ENCODE results near the gene RBM22.

Gene RBM22

DNA sequence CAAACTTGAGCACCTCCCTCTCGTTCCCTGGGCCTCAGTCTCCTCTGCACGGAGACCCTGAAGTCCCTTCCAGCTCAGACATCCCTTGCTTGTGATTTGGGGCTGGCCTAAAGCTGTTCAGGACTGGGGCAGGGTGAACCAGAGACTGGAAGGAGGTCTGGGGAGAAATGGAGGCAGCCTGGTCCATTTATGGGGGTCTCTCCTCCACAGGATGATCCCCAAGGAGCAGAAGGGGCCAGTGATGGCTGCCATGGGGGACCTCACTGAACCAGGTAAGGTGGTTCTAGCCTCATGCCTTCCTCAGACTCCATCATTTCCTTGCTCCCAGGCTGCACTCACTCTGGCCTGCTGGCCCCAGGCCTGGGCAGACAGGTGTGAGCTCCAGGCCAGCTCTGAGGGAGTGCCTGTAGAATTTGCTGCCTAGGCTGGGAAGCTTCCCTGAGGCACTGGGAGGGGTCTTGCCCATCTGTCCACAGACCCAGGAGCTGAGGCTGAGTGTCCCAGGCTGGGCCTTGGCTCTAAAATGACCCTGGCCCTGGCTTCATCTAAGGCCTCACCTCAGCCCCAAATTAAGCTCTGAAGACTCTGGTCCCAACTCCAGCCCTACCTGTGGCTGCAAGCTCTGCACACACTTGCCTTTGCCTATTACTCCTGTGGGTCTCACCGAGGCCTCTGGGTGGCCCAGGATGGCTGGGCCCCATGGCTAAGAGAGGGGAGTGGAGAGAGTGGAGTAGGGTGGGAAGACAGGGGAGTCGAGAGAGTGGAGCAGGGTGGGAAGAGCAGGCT, 37.9 kb downstream of the RBM22 start:
- Histone ChIP-seq H3K27ac (ENCODE audit: low read depth, low read length, poor library complexity, severe bottlenecking) (no peak overlapping the region), H3K79me2 (ENCODE audit: insufficient read depth, low read length) (no peaks in the 10 kb centered on the region), H3K4me2 (ENCODE audit: low read length) (no peak overlapping the region), H3K27me3 (ENCODE audit: insufficient read depth, low read length) (peaks cover 6% of the 10 kb centered on the region; the same call in 1 of the 2 replicates), H3K9me2 (ENCODE audit: low read depth, low read length) (no peaks in the 10 kb centered on the region), H3F3A (ENCODE audit: insufficient read depth, low read length) (no peaks in the 10 kb centered on the region), H3K4me3 (ENCODE audit: low read depth, low read length, poor library complexity, severe bottlenecking) (no peak overlapping the region), H3K36me3 (ENCODE audit: insufficient read depth, low read length) (no peaks in the 10 kb centered on the region), H3K9ac (ENCODE audit: low read length) (no peak overlapping the region), H4K20me1 (ENCODE audit: insufficient read depth, low read length) (no peaks in the 10 kb centered on the region), H3K9me3 (ENCODE audit: low read length) (no peaks in the 10 kb centered on the region), H2AFZ (ENCODE audit: low read length) (no peak overlapping the region), H3K4me1 (ENCODE audit: insufficient read depth, low read length, severe bottlenecking) (no peaks in the 10 kb centered on the region)
- TF ChIP-seq EZH2 (IDR thresholded peaks at IDR 0.05; ENCODE audit: borderline replicate concordance, low read length), result no peak
- TF ChIP-seq, protein P1, sequence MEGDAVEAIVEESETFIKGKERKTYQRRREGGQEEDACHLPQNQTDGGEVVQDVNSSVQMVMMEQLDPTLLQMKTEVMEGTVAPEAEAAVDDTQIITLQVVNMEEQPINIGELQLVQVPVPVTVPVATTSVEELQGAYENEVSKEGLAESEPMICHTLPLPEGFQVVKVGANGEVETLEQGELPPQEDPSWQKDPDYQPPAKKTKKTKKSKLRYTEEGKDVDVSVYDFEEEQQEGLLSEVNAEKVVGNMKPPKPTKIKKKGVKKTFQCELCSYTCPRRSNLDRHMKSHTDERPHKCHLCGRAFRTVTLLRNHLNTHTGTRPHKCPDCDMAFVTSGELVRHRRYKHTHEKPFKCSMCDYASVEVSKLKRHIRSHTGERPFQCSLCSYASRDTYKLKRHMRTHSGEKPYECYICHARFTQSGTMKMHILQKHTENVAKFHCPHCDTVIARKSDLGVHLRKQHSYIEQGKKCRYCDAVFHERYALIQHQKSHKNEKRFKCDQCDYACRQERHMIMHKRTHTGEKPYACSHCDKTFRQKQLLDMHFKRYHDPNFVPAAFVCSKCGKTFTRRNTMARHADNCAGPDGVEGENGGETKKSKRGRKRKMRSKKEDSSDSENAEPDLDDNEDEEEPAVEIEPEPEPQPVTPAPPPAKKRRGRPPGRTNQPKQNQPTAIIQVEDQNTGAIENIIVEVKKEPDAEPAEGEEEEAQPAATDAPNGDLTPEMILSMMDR (IDR thresholded peaks at IDR 0.05; ENCODE audit: low read length), result no peak

GRCh38 chr5:150661821-150662596, 38.9 kb downstream of the RBM22 start:
- H3K4me1 ChIP-seq (ENCODE audit: insufficient read depth, low read length, severe bottlenecking), result peaks cover 4% of the 10 kb centered on the region
- H4K20me1 ChIP-seq (ENCODE audit: insufficient read depth, low read length), result no peaks in the 10 kb centered on the region
- H3K9ac ChIP-seq (ENCODE audit: low read length), result no peak overlapping the region
- no peaks in the 10 kb centered on the region for H3K36me3 ChIP-seq (ENCODE audit: insufficient read depth, low read length)
- H3F3A ChIP-seq (ENCODE audit: insufficient read depth, low read length), result no peaks in the 10 kb centered on the region
- H3K79me2 ChIP-seq (ENCODE audit: insufficient read depth, low read length), result no peaks in the 10 kb centered on the region
- no peaks in the 10 kb centered on the region for H3K9me2 ChIP-seq (ENCODE audit: low read depth, low read length)
- no peaks in the 10 kb centered on the region for H3K9me3 ChIP-seq (ENCODE audit: low read length)
- H3K4me2 ChIP-seq (ENCODE audit: low read length), result no peak overlapping the region
- H3K27me3 ChIP-seq (ENCODE audit: insufficient read depth, low read length), result peaks cover 6% of the 10 kb centered on the region; the same call in 1 of the 2 replicates
- H2AFZ ChIP-seq (ENCODE audit: low read length), result no peak overlapping the region
- no peak overlapping the region for H3K27ac ChIP-seq (ENCODE audit: low read depth, low read length, poor library complexity, severe bottlenecking)
- no peak overlapping the region for H3K4me3 ChIP-seq (ENCODE audit: low read depth, low read length, poor library complexity, severe bottlenecking)
- TF ChIP-seq EZH2 (IDR thresholded peaks at IDR 0.05; ENCODE audit: borderline replicate concordance, low read length), result no peak
- TF ChIP-seq, protein P1 (IDR thresholded peaks at IDR 0.05; ENCODE audit: low read length), result no peak

- no peaks in the 10 kb centered on the region for H3F3A ChIP-seq (ENCODE audit: insufficient read depth, low read length)
- H3K79me2 ChIP-seq (ENCODE audit: insufficient read depth, low read length), result no peaks in the 10 kb centered on the region
- no peak within 1 kb of the TSS for H3K4me2 ChIP-seq (ENCODE audit: low read length)
- H3K27ac ChIP-seq (ENCODE audit: low read depth, low read length, poor library complexity, severe bottlenecking), result no peak within 1 kb of the TSS
- H3K9me3 ChIP-seq (ENCODE audit: low read length), result no peaks in the 10 kb centered on the region
- H4K20me1 ChIP-seq (ENCODE audit: insufficient read depth, low read length), result no peaks in the 10 kb centered on the region
- H3K9me2 ChIP-seq (ENCODE audit: low read depth, low read length), result no peaks in the 10 kb centered on the region
- H3K4me3 ChIP-seq (ENCODE audit: low read depth, low read length, poor library complexity, severe bottlenecking), result no peak within 1 kb of the TSS
- no peak for TF ChIP-seq EZH2 (IDR thresholded peaks at IDR 0.05; ENCODE audit: borderline replicate concordance, low read length)
- TF ChIP-seq, protein P1 (IDR thresholded peaks at IDR 0.05; ENCODE audit: low read length), result no peak
- no peaks in the 10 kb centered on the region for H3K36me3 ChIP-seq (ENCODE audit: insufficient read depth, low read length)
- H3K27me3 ChIP-seq (ENCODE audit: insufficient read depth, low read length), result peaks cover 6% of the 10 kb centered on the region; the same call in 1 of the 2 replicates
- no peak within 1 kb of the TSS for H2AFZ ChIP-seq (ENCODE audit: low read length)
- H3K9ac ChIP-seq (ENCODE audit: low read length), result no peak within 1 kb of the TSS
- peaks cover 6% of the 10 kb centered on the region for H3K4me1 ChIP-seq (ENCODE audit: insufficient read depth, low read length, severe bottlenecking)
Observed at GRCh38 chr5:150661086-150661485, 39.8 kb downstream of the RBM22 start, which contains the start of gene MYOZ3. TSS of gene MYOZ3 (plus strand) at chr5:150661251. CDS start at chr5:150662942, 1,691 bp downstream.
